ENCODE data around the gene ERCC6.
A peak's percentile ranks its signal among the peaks of the same experiment; 100 is the strongest.

ERCC6 gene

DNA sequence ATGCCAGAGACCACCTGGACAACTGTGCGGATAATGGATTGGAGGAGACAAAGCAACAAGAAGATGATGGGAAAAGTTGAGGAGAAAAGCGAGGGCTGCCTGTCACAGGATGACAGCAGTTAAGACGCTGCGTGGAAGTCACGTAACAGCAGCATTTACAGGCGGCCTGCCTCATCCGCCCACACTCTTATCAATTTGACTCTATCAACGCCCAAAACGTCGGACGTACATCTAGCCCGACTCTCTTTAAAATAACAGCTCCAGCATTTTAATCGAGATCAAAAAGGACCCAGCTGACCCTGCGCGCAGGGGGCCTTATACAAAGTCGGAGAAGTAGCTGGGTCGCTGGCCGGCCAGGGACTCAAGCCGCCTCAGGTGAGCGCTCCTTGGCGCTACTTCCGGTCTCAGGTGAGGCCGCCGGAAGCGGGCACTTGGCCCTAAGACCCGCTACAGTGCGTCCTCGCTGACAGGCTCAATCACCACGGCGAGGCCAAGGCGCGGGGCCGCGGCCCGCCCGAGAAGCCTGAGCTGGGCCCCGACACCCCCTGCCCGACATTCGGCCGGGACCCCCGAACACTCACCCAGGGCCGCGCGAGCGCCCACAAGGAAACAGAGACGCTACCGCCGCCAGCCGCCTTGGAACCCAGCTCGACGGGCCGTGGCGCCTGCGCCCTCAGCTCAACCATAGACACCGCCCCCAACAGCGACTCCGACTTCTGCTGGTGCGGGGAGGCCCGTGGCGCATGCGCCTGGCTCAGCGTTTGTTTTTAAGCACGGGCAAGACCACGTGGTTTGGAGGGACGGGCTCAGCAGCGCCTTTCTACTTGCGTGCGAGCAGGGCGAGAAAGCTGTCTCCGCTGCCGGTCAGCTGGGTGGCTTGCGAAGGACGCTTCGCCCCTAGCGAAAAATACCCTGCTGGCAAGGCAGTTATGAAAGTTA, at the start of gene ERCC6:
ERCC6 (minus strand) TSS at position 741 of the 939 bp plus-strand sequence.
- DNase-seq: peak; percentile 69

DNA sequence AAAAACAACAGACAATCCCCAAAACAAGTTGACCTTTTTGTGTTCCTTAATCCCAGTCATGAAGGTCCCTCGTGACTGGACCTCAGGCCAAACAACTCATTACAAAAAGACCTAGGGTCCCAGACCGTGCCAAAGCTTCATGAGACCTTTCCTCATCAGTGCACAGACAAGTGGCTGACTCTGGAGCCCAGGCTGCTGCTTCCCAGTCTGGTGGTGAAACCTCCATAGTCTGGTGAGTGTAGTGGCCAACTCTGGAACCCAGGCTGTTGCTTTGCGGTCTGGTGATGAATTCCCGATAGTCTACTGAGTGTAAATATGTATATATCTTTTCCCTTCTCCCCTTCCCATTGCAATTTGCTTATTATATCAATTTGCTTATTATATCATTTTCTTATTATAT, 49.1 kb upstream of the ERCC6 start:
- DNase-seq: no peak

DNA sequence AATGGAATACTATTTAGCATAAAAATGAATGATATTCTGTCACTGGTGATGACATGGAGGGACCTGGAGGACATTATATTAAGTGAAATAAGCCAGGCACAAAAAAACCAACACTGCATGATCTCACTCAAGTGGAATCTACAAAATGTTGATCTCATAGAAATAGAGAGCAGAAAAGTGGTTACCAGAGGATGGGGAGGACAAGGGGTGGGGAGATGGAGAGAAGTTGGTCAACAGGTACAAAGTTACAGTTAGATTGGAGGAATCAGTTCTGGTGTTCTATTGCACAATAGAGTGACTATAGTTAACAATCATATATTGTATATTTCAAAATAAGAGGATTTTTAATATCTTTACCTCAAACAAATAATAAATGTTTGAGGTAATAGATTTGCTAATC, 46.5 kb upstream of the ERCC6 start:
- no peak for DNase-seq

DNA sequence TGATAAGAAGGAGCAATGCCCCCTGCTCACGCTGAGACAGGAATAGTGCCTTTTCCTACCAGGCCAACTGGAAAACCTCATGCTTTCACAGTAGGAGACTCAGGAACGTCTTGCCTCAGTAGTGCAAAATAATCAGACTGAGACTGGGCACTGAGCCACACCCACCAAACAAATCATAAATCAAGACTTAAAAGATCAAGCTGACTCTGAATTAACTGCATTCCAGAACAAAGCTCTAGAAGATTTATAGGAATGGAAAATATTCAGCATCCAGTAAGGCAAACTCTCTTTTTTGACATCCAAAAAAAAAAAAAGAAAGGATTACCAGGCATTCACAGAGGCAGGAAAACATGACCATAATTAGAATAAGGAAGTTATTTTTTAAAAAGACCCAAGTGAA, 40.7 kb upstream of the ERCC6 start:
- DNase-seq: no peak

DNA sequence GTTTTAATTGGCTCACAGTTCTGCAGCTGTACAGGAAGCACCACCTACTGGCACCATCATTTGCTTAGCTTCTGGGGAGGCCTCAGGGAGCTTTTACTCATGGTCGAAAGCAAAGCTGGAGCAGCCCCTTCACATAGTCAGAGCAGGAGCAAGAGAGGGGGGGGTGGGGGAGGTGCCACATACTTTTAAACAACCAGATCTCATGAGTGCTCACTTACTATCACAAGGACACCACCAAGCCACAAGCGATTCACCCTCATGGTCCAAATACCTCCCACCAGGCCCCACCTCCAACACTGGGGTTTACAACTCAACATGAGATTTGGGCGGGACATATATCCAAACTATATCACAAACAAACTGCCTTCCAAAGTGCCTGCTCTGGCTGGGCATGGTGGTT, 39.5 kb upstream of the ERCC6 start:
- DNase-seq: no peak

DNA sequence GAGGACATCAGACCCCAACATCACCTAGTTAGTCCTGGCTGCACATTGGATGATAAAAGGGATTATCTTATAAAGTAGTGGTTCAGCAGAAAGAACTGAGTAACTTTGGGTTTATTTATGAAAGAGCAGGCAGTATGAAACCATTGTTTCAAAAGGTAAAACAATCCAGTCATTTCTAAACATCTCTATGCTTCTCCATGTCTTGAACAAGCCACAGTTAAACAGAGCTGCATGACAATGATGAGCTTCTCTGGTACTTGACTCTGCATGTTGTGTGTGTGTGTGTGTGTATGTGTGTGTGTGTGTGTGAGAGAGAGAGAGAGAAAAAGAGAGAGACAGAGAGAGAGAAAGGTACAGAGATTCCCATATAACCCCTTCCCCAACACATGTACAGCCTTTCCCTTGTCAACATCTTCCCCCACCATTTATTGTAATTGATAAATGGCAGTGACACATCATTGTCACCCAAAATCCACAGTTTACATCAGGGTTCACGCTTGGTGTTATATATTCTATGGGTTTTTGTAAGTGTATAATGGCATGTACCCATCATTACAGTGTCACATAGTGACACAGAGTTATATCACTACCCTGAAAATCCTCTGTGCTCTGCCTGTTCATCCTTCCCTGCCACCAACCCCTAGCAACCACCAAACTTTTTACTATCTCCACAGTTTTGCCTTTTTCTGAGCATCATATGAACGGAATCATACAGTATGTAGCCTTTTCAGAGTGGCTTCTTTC, 38.4 kb upstream of the ERCC6 start:
- no peak for DNase-seq

DNA sequence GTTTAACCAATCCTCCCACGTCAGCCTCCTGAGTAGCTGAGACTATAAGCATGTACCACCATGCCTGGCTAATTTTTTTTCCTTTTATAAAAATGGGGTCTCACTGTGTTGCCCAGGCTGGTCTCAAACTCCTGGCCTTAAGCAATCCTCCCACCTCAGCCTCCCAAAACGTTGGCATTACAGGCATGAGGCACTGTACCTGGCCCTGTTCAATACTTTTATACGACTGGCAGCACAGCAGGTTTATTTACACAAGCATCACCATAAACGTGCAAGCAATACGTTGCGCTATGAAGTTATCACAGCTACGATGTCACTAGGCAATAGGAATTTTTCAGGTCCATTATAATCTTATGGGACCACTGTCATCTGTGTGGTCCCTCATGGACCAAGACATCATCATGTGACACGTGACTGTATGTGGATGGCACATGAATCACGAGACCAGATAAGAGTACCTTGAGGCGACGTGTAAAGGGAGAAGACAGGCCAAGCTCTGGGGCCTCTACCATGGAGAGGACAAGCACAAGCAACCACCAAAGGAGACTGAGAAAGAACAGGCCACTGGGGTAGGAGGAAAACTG, 36.7 kb upstream of the ERCC6 start:
- no peak for DNase-seq

DNA sequence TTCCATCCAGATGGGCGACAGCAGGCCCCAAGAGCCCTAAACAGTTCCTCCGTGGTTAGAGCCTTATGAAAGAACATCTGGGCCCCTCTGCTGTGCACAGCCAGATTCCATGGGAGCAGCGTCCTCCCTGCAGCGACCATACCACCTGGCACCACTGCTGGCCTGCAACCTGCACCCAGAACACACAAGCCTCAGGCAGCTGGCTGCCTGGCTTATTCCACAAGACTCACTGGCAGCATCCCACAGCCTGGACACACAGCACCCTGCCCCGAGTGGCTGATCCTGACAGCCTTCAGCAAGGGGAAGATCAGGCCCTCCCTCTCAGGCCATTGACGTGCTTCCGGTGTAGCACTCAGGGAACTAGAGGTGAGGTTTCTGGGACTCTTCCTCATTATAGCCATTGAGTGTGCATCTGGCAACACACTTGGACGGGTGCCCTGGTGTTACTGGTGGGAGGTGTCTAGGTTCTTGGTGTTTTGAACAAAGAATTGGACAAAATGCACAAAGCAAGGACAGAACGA, 33.7 kb upstream of the ERCC6 start:
- no peak for DNase-seq

DNA sequence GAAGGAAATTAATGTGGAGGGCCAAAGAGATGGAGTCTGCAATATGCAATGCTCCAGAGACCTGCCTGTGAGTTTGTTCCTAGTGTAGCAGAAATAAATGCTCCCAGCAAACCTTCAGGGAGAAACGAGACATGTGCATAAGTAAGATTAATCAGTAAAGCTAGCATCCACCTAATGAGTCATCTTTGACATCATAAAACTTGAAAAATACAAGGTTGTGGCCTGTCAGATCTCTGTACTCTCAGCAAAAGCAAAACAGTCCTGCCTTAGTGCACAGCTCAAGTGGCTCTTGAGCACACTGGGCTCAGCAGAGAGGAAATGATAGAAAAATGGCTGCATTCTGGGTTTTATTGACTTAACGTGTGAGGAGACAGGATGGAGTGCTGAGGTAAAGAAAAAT, 32.5 kb upstream of the ERCC6 start:
- DNase-seq: peak; percentile 43

DNA sequence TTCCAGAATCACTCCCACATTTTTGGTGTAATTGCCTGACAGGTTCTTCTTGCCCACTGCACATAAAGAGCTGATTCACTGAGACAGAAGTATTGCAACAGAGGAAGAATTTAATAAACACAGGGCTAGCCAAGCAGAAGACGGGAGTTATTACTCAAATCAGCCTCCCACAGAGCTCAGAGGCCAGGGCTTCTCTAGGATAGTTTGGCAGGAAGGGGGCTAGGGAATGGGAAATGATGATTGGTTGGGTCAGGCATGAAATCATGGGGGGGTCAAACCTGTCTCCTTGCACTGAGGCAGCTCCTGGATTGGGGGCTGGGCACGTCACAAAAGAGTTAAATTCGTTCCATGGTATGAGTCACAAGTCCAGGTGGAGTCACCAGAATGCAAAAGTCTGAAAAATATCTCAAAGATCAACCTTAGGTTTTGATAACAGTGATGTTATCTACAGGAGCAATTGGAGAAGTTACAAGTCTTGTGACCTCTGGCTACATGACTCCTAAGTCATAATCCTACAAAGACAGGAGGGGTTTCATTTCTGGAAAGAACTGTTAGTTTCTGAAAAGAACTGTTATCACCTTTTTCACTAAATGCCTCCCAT, 30.2 kb upstream of the ERCC6 start:
- DNase-seq: no peak

DNA sequence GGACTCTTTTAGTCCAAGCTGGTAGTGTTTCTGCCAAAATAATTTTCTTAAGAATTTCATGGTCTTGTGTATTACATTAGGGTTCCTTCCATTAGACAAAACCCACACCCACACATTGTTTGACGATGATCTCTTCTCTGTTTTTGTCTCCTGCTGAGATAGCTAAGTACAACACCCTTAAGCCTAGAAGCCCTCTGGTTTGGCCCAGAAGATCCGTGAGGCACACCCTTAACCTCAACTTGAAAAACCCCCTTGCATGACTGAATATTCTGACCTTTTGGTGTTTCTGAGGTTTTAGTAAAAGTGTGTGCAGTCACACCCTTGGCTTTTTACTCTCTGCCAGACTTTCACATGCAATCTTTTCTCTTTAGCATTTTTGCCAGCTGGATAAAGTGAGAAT, 29.3 kb upstream of the ERCC6 start:
- DNase-seq: no peak

DNA sequence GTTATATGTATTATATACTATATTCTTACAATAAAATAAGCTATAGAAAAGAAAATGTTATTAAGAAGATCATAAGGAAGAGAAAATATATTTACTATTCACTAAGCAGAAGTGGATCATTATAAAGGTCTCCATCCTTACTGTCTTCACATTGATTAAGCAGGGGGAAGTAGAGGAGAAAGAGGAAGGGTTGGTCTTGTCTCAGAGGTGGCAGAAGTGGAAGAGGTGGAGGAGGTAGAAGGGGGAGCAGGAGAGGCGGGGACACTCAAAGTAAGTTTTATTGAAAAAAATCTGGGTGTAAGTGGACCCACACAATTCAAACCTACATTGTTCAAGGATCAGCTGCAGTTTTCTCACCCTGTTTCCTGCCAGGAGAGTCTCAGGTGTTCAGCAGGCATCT, 28.9 kb upstream of the ERCC6 start:
- DNase-seq: no peak

DNA sequence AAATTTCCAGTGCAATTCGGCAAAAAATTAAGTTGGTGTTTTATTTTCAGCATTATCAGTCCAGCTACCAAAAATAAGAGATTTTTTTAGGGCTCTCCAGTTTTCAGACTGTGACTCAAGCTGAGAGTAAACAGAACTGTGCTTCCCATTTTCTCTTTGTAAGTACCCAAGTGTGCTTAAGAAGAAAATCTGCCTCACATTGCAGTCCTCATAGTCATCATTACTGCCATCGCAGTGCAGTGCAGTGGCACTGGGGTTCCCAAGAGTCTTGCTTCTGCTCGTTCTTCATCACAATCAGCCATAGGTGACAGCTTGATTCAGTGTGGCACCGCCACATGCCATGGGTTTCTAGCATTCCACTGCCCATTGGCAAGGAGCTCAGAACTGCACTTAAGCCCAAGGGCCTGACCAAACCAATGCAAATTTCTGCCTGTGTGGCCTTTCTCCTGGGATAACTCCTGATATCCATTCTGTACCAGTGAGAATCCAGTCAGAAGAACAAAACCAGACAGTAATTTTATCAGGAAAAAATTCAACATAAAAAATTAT, 25.6 kb upstream of the ERCC6 start:
- DNase-seq: no peak

DNA sequence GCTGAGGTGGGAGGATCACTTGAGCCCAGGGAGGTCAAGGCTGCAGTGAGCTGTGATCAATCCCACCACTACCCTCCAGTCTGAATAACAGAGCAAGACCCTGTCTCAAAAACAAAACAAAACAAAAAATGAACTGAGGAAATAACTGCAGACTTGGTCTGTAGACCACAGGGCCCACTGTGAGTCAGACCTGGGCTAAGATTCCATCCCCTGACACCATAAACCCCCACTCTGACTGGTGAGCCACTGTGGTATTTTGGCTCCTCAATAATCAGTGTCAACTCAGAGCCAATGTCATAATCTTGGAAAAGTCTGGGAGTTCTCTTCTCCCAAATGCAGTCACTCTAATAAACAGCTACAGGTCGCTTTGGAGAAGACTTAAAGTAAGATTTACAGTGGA, 24.0 kb upstream of the ERCC6 start:
- no peak for DNase-seq

DNA sequence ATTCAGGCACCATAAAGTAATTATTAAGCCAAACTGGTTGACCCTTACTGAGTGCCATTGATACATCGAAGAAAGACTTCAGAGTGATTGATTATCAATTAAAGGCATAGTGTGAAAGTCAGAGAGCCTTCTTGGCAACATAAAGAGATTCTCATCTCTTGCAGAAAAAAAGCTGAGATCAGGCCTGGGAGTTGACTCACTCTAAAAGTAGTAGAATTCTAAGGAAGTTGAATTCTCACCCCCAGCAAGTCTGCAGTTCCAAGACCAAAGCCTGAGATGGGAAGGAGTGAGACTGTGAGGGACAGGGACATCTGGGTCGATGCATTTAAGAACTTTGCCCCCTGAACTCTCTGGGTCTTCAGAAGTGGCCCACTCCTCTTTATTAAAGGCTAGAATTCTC, 21.6 kb upstream of the ERCC6 start:
- DNase-seq: no peak

DNA sequence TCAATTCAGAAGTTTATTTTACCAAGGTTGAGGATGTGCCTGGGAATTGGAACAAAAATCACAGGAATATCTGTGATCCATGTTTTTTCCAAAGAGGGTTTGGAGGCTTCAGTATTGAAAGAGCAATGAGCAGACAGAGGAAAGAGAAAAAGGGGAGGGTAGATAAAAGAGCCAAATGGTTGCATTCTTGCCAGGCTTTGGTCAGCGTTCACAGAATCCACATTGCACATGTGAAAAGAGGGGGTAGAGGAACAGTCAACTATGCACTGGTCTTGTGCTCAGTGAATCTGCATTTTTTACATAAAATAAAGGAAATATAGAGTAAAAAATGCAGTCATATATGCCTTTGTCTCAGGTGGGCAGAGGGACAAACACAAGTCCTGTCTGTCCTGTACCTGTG, 20.6 kb upstream of the ERCC6 start:
- no peak for DNase-seq

DNA sequence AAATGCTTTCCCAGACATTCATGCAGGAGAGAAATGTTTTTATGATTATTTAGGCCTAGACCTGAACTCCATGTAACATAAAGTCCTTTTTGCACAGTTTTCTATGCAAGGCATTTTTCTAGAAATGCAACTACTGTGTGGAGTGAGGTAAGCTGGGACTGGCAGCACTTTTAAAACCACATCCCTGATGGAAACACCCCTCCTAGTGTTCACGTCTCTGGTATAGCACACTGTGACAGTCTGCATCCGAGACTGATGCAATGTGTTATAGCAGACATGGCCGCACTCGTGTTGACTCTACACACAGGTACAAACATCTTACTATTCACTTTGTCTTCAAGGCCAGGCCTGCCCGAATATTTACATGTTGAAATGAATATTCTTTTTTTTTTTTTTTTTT, 19.3 kb upstream of the ERCC6 start:
- no peak for DNase-seq

DNA sequence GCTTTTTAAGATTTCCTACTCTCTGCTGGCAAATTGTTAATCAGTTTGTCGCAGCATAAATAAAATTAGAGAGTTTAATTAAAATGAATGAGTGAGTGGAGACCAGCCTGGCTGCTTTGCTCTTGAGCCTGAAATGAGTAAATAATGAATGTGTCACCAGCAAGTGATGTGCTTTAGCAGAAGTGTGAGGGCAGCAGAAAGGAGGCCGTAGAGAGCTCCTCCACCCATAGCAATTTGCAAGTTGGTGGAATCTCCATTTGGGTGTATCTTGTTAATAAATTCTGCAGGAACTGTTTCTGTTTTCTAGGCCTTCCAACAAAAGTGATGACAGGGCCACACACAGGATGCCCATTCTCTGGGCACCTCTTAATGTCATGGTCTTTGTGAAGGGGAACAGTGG, 18.8 kb upstream of the ERCC6 start:
- no peak for DNase-seq

DNA sequence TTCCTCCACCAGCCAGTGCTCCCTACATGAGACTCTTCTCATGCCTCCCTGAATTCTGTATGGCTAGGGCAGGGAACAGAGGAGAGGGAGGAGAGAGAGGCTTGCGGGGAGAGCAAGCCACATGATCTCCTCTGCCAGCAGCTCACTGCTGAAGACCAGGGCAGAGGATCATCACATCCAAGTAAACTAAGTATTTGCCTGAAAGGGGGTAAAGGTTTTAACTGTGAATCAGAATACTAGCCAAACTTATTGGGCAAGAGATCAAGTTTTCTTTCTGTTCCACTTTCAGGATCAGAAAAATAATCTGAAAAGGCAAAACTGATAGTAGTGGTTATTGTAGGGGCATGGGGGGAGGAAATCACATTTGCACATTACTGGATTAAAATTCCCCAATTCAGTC, 17.8 kb upstream of the ERCC6 start:
- DNase-seq: no peak

DNA sequence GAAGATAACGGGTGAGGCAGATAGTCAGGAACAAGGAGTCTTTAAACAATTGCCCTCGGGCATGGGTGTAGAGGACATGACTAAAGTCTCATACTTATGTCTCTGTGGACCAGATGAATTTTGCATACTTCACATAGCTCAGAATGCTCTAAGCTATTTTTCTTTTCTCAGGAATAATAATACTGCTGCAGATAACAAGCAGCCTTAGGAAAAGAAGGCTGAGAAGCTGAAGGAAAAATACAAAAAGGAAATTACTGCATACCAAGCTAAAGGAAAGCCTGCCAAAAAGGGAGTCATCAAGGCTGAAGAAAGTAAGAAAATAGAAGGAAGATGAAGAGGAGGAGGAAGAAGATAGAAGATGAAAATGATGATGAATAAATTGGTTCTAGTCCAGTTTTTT, 13.4 kb upstream of the ERCC6 start:
- DNase-seq: no peak

DNA sequence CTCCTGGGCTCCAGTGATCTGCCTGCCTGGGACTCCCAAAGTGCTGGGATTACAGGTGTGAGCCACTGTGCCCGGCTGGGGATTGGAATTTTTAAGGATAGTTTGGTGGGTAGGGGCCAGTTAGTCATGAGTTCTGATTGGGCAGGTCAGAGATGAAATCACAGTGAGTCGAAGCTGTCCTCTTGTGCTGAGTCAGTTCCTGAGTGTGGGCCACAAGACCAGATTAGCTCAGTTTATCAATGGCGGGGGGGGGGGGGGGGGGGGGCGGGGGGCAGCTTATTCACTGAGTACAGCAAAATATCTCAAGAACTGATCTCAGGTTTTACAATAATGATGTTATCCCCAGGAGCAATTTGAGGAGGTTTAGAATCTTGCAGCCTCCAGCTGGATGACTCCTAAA, 11.6 kb upstream of the ERCC6 start:
- no peak for DNase-seq

DNA sequence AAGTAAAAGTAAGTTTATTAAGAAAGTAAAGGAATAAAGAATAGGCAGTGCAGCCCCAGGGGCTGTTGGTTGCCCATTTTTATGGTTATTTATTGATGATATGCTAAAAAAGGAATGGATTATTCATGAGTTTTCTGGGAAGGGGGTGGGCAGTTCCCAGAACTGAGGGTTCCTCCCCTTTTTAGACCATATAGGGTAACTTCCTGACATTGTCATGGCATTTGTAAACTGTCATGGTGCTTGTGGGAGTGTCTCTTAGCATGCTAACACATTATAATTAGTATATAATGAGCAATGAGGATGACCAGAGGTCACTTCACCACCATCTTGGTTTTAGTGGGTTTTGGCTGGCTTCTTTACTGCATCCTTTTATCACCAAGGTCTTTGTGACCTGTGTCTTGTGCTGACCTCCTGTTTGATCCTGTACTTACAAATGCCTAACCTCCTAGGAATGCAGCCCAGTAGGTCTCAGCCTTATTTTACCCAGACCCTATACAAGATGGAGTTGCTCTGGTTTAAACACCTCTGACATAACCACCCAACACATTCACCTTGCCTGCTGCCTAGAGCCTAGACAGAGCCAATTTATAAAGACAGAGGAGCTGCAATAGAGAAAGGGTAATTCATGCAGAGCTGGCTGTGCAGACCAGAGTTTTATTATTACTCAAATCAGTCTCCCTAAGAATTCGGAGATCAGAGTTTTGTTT, 10.9 kb upstream of the ERCC6 start:
- no peak for DNase-seq

Measured in NCI-H510A treated with DMSO at 0.1 percent for 48 hours (cell line).